ENCODE data around the gene ATP8A1.

GRCh38 chr4:42473071-42473684, 183.7 kb downstream of the ATP8A1 start:
- TF ChIP-seq CTCF (IDR thresholded peaks at IDR 0.05) (no peak), EP300 (IDR thresholded peaks at IDR 0.05) (no peak), POLR2AphosphoS5 (IDR thresholded peaks at IDR 0.05) (no peak)

All from esophagus muscularis mucosa (tissue), 4 donors.